RPMI7951 (cell line): ENCODE measurements around the gene ADIPOR2. TPM values are rescaled to one million over a fixed set of nuclear protein-coding genes. Genes with fewer than 3 reads are reported as not detected.
"Not testable (repeated sequence)": the region's sequence is repeated elsewhere in the genome, so short reads cannot be mapped to it uniquely, and the experiment has no call there.

ENCODE experiments used
- DNase-seq: peaks from one replicate; pipeline ENCODE4 v3.0.0-alpha.2; 2012; ENCODE audit warnings: low read depth
- total RNA-seq: library from RNA; depleted of rRNA; stranded (reverse); fragments of >200 nt; shearing (Covaris generic); gene quantifications from 2 replicates; pipeline ENCODE4 v1.2.3, GENCODE V29; 2014

Gene ADIPOR2
- total RNA-seq, 1 experiment from 2014 or later, result 23.8 TPM

DNA sequence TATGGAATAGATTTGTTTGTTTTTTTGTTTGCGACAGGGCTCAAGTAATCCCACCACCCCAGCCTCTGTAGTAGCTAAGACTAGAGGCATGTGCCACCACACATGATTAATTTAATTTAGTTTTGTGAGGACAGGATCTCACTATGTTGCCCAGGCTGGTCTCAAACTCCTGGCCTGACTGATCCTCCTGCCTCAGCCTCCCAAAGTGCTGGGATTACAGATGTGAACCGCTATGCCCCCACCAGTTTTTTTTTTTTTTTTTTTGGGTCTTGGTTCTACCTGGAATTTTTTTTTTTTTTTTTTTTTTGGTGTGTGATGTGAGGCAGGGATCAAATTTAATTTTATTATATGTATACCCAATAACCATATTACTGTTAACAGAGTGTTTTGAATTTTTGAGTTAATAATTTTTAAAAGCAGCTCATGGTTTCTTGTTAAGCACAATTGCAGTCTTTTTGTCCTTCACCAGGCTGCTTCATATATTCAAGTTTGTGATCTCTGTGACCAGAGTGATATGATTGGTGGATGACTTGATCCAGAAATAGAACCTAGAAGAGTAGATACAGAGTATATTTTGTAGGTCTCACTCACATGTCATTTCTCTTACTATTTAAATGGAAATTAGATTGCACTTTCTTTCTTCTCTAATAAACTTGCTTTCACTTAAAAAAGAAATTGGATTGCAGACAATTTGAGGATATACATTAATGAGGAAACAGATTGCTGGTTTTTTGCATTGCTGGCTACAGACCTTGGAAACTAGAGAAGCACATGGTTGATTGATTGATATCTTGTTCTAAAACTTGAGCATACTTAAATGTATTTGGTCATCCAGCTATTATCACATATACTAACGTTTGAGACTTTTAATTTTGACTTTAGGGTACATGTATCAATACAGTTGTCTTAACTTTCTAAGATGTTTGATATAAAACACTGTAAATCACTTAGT is 13.2 kb downstream of the ADIPOR2 start:
- DNase-seq, result no peak

DNA sequence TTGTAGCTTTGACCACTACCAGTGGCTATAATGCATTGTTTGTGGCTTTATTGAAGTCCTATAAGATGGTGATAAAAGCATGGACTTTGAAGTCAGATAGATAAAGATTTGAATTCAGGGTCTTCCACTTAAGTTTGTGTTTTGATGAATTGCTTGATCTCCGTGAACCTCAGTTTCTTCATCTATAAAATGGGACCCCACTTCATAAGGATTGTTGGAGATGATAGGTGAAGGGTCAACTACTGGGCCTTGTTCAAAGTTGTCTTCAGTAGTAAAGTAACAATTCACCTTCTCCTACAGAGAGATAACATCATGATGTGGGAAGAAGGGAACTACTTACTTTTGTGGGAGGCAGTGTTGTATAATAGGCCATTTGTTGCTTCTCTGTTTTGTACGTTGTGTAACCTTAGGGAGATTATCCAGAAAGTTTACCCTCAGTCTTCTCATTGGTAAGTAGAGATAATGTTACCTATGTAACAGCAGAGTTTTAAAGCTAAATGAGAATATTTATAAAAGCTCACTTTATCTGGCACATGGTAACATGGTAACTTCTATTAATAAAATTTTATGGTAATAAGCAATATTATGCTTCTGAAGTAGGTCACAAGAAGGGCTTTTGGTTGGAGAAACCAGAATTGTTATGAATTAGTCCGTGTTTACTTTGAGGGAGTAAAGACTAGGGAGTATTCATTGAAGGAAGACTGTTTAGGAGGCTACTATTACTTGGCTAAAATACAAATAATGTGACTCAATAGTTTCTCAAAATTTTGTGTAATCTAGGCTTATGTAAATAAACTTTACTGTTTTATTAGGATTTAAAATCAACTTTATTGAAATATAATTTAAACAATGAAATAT is 15.1 kb downstream of the ADIPOR2 start:
- DNase-seq, result no peak

DNA sequence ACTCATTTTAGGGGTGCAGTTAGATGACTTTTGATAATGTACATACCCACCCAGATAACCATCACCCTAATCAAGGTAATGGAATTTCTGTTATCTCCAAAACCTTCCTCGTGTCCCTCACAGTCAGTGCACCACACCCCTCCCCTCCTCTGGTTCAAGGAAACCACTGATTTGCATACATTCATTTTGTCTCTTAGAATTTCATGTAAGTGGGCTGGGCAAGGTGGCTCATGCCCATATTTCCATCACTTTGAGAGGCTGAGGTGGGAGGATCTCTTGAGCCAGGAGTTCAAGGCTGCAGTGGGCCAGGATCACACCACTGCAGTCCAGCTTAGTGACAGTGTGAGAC is 15.7 kb downstream of the ADIPOR2 start:
- DNase-seq, result no peak

DNA sequence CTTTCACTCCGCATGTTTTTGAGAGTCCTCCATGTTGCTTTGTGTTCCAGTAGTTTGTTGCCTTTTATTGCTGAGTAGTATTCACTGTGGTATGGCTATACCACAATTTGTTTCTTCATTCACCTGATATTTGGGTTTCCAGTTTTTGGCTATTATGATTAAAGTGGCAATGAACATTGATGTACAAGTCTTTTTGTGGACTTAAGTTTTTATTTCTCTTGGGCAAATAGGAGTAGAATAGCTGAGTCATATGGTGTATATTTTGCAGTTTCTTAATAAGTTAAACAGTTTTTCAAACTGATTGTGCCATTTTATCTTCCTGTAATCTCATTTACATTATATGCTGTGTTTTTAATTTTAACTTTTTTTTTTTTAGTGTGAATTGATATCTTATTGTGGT is 16.2 kb downstream of the ADIPOR2 start:
- DNase-seq, result no peak

DNA sequence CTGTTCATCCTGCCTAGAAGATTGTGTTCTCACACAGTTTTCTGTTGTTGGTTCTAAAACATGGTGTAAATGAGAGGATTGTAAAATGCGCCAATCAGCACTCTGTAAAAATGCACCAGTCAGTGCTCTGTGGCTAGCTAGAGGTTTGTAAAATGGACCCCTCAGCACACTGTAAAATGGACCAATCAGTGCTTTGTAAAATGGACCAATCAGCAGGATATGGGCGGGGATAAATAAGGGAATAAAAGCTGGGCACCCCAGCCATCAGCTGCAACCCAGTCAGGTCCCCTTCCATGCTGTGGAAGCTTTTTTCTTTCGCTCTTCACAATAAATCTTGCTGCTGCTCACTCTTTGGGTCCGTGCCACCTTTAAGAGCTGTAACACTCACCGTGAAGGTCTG is 19.1 kb downstream of the ADIPOR2 start:
- not testable (repeated sequence) for DNase-seq

DNA sequence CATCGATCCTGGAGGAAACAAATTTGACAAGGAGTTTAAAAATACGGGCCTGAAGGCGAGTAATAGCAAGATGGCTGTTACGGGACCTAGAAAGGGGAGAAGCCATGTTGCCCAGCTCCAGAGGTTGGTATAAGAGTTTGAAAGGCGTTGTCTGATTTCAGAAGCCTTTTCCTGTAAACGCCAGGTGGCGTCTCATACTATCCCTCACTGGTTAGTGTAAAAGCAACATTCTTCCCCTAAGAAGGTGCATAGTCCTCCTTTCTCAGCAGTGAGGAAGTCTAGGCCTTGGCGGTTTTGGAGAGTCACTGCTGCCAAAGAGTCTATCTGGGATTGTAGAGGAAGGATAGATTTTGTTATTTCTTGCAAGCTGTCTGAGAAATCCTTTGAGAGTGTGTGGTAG is 20.0 kb downstream of the ADIPOR2 start:
- DNase-seq, result not testable (repeated sequence)

DNA sequence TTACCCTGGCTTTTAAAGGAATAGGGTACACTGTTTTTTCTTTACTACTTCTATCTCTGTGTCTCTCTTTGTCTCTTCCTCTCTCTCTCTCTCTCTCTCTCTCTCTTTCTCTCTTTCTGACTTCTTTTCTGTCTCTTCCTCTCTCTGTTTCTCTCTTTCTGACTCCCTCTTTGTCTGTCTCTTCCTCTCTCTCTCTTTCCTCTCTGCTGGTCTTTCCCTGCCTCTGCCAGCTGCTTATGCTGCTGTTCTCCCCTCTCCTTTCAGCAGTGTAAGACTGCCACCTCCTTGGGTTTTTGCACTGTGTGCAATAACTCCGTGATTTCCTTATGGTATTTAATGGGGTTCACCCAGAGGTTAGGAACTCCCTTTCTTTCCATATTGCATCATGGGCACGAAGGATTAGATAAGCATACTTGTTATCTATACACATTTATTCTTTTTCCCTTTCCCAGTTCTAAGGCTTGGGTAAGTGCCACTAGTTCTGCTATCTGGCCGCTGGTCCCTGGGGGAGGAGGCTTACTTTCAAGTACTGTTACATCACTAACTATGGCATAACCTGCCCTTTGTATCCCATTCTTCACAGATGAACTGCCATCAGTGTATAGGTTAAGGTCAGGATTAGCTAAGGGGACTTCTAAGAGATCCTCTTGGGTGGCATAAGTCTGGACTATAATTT is 20.8 kb downstream of the ADIPOR2 start:
- not testable (repeated sequence) for DNase-seq

DNA sequence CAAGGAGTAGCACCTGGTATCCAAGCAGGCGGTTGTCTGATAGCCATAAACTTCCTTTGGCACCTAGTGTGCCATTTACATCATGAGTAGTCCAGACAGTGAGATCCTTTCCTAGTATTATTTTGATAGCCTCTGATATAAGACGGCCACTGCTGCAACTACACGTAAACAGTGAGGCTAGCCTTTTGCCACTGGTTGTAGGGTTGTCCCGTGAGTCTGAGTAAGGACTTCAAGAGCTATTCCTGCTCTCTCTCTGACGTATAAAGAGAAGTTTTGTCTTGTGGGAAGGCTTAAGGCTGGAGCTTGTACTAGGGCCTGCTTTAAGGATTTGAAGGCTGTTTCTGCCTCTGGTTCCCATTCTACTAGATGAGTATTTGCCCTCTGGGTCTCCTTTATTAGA is 21.4 kb downstream of the ADIPOR2 start:
- not testable (repeated sequence) for DNase-seq

DNA sequence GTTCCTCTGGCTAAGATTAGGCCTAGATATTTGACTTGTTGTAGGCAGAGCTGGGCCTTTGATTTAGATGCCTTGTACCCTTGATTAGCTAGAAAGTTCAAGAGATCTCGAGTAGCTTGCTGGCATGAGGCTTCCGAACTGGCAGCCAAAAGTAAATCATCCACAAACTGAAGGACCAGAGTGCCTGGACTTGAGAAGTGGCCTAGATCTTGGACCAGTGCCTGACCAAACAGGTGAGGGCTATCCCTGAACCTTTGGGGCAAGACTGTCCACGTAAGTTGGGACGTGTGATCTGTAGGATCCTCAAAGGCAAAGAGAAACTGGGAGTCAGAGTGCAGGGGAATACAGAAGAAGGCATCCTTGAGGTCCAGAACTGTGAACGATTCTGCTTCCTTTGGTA is 22.0 kb downstream of the ADIPOR2 start:
- DNase-seq, result not testable (repeated sequence)

DNA sequence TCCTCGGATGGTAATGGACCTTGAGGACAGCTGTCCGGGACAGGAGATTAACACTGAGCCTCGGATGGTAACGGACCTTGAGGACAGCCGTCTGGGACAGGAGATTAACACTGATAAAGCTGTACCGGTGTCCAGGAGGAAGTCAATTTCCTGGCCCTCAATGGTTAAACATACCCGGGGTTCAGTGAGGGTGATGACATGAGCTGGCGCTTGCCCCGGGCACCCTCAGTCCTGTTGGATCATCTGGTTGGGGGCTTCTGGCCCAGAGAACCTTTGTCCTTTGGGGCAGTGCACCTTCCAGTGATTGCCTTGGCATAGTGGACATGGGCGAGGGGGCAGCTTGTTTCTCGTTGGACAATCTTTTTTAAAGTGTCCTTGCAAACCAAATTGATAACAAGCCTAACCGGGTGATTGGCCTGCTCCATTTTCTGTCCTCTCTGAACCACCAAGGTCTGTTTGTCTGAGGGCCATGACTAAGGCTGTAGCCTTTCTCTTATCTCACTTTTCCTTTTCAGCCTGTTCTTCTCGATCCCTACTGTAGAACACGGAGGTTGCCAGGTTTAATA is 23.0 kb downstream of the ADIPOR2 start:
- not testable (repeated sequence) for DNase-seq

DNA sequence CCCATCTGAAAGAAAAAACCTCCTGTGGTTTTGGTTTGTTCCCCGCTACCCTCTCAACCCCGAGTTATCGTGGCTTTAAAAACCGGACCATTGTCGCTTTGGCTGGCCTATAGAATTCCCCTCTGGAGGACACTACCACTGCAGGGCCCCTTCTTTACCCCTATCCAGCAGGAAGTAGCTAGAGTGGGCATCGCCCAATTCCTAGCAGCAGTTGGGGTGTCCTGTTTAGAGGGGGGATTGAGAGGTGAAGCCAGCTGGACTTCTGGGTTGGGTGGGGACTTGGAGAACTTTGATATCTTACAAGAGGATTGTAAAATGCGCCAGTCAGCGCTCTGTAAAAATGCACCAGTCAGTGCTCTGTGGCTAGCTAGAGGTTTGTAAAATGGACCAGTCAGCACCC is 24.6 kb downstream of the ADIPOR2 start:
- not testable (repeated sequence) for DNase-seq

DNA sequence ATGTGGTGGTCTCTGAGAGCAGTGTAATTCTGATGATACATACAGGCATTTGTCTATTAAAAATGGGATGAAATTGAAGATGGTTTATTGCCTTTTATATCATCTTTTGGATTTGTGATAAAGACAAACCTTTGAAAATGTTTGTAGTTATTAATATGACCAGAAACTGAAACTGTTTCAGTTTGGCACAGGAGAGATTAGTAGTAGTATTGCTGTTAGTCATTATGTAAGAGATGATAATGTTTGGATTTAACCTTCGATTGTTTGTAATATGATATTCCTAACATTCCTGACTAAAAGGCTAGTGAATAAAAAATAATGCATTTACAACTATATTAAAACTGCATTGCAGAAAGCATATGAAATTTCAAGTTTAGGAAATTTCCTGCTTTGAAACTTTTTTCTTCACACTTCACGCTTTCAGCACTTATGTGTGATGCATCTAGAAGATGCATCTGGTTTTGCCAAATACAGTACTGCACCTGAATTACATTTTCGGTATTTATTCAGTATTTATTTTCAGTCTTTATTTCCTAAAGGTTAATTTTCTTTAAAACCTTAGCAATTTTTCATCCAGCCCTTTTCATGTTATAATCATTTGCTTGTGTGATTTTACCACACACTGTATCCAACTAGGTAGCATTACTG is 25.5 kb downstream of the ADIPOR2 start:
- no peak for DNase-seq

DNA sequence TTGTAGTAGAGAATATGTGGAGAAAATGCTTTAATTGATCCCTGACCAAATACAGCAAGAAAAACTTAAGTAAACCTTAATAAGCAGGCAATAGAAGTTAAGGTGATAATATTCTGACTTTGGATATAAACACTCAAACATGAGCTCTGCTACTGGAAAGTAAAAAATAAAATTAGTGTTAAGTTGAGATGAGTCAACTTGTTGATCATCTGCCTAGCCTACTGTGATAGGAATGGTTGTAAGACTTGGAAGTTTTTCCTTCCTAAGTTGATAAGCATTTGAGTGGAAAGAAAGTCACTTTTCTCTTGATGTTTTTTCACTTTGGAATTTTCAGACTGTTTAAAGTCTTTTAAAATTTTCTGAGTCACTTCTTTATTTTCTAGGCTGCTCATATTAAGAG is 26.0 kb downstream of the ADIPOR2 start:
- no peak for DNase-seq

DNA sequence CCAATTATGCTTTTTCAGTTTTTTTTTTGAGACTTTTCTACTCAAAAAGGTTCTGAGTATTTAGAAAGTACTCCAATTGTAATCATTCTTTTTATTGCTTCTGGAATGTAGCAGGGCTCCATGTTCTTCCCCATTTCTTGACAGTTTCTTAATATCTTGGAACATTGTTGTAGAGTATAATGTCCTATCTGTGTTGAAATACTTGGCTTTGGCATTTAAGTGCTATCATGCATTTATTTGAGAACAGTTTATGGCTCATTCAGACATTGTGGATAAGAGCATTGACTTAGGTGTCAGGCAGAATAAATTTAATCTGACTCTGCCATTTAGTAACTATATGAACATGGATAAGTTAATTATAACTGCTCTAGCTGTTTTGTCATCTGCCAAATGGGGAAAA is 28.3 kb downstream of the ADIPOR2 start:
- DNase-seq, result no peak

DNA sequence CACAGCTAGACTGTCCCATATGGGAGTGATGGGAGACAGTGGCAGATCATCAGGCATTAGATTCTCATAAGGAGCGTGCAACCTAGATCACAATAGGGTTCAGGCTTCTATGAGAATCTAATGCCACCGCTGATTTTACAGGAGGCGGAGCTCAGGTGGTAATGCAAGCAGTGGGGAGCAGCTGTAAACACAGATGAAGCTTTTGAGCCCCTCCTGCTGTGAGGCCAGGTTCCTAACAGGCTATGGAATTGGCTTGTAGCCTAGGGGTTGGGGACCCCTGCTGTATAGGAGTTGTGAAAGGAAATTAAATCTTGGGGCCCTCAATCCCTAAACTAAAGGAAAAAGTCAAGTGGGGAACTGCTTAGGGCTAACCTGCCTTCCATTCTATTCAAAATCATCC is 29.6 kb downstream of the ADIPOR2 start:
- DNase-seq, result no peak

DNA sequence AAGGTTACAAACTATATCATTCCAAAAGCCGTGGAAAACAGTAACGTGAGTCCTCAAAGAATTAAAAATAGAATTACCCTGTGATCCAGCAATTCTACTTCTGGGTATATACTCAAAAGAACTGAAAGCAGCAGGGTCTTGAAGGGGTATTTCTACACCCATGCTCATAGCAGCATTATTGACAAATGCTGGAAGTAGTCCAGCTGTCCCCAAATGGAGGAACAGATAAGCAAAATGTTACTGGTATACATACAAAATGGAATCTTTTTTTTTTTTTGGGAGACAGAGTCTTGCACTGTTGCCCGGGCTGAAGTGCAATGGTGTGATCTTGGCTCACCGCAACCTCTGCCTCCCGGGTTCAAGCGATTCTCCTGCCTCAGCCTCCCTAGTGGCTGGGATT is 32.9 kb downstream of the ADIPOR2 start:
- no peak for DNase-seq

DNA sequence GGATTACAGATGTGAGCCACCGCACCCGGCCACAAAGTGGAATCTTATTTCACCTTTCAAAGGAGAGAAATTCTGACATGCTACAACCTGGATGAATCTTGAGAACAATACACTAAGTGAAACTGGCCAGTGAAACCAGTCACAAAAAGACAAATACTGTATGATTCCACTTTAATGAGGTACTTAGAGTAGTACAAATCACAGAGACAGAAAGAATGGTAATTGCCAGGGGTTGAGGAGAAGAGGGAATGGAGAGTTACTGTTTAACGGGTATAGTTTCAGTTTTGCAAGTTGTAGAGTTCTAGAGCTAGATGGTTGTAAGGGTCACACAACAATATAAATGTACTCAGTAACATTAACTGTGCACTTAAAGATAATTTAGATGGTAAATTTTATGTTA is 33.4 kb downstream of the ADIPOR2 start:
- no peak for DNase-seq

DNA sequence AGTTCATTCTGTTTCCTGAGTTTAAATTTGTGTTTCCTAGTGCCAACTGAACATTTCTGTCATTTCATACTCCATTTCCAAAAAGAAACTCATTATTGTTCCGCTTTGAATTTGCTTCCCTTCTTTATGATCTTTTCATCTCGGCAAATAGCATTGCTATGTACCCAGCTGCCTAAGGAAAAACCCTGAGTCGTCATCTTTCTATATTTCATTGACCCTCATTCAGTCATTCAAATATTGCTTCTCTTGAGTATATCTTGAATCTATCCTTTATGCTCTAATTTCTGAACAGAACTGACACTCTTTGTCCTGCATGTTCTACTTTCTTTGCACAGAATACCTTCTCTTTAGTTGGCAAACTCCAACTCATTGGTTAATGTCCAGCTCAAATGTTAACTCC is 35.9 kb downstream of the ADIPOR2 start:
- DNase-seq, result no peak

DNA sequence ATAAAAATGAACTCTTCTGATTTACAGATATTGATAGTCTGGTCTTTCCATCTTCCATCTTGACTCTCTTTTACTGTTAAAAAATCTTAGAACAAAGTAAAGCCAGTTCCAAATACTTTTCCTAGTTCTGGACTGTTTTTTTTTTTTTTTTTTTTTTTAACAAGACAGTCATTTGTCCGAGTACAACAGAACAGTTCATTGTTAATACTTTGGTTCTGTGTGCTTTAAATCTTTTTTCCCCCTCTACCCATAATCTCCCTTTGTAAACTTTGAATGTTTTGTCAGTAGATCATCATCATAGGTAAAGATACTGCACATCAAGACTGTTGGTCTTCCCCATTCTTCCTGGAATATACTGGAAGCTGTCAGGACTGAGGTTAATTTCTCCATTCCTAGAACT is 38.0 kb downstream of the ADIPOR2 start:
- no peak for DNase-seq

DNA sequence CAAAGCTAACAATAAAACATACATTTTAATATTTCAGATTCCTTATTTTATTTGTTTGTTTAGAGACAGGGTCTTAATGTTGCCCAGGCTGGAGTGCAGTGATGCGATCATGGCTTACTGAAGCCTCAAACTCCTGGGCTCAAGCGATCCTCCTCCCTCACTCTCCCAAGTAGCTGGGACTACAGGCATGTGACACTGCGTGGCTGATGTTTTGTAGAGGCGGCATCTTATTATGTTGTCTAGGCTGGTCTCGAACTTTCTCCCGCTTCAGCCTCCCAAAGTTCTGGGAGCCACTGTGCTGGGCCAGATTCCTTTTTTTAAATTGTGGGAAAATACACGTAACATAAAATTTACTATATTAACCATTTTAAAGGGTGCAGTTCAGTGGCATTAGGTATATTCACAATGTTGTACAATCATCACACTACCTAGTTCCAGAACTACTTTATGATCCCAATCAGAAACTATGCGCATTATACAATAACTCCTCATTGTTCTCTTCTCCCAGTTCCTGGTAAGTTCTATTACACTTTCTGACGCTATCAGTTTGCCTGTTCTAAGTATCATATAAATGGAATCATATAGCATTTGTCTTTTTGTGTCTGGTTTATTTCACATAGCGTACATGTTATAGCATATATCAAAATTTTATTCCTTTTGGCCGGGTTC is 40.3 kb downstream of the ADIPOR2 start:
- DNase-seq, result no peak

DNA sequence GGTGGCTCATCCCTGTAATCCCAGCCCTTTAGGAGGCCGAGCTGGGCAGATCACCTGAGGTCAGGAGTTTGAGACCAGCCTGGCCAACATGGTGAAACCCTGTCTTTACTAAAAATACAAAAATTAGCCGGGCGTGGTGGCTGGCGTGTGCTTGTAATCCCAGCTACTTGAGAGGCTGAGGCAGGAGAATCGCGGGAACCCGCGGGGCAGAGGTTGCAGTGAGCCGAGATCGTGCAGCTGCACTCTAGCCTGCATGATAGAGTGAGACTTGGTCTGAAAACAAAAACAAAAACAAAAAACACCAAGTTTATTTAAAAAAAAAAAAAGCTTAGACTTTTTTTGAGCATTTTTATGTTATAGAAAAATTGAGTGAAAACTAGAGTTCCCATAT is 40.8 kb downstream of the ADIPOR2 start:
- DNase-seq, result not testable (repeated sequence)
